ES-I3 (cell line): ENCODE measurements around the gene PPP1CB.
"Not testable (repeated sequence)": the region's sequence is repeated elsewhere in the genome, so short reads cannot be mapped to it uniquely, and the experiment has no call there.

Source experiments
- H3K36me3 ChIP-seq: 2 replicates; pipeline ENCODE4 v1.6.1; 2013; ENCODE audit warnings: mild to moderate bottlenecking, low read length, control low read depth, moderate library complexity; ENCODE audit not compliant: insufficient read depth
- H3K4me1 ChIP-seq: 2 replicates; pipeline ENCODE4 v1.6.1; 2013; ENCODE audit warnings: mild to moderate bottlenecking, control low read depth, low read length; ENCODE audit not compliant: insufficient read depth
- H3K9ac ChIP-seq: 2 replicates; pipeline ENCODE4 v1.6.1; 2013; ENCODE audit warnings: low read depth, mild to moderate bottlenecking, low read length, moderate library complexity
- H3K9me3 ChIP-seq: 2 replicates; pipeline ENCODE4 v1.6.1; 2013; ENCODE audit warnings: mild to moderate bottlenecking, low read length, moderate library complexity; ENCODE audit not compliant: control insufficient read depth, insufficient read depth

Gene PPP1CB

DNA sequence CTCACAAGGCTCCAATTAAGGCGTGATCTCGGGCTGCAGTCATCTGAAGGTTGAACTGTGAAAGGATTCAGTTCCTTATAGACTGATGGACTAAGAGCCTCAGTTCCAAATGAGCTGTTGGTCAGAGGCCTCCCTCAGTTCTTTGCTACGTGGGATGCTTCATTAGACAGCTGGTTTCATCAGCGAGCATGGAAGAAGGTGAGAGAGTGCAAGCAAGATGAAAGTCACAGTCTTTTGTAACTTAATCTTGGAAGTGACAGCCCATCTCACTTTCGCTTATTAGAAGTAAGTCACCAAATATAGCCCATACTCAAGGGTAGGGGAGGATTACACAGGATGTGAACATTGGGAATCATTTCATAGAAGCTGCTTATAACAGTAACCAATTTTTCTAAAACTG lies 26.8 kb downstream of the PPP1CB start:
- H3K9ac ChIP-seq: no peak overlapping the region
- no peaks in the 10 kb centered on the region for H3K9me3 ChIP-seq
- H3K4me1 ChIP-seq: no peaks in the 10 kb centered on the region
- H3K36me3 ChIP-seq: peaks cover 24% of the 10 kb centered on the region

DNA sequence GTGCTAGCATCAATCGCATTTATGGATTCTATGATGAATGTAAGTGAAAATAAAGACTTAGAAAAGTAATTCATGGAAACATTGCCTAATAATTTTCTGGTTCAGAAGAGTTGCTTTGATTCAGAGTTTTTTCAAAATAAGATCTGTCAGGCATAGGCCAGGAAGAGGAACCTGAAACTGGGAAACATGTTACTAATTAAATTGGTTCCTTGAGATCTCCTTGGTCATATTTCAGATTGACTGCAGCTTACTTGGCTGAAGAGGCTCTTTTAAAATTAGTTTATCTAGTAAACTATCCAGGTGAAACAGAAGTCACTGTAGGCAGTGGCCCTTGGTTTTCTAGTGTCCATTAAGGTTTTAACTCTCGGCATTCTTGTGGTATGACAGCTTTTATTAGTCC lies 27.4 kb downstream of the PPP1CB start:
- H3K9me3 ChIP-seq: no peaks in the 10 kb centered on the region
- H3K4me1 ChIP-seq: no peaks in the 10 kb centered on the region
- H3K36me3 ChIP-seq: peaks cover 24% of the 10 kb centered on the region
- H3K9ac ChIP-seq: no peak overlapping the region

DNA sequence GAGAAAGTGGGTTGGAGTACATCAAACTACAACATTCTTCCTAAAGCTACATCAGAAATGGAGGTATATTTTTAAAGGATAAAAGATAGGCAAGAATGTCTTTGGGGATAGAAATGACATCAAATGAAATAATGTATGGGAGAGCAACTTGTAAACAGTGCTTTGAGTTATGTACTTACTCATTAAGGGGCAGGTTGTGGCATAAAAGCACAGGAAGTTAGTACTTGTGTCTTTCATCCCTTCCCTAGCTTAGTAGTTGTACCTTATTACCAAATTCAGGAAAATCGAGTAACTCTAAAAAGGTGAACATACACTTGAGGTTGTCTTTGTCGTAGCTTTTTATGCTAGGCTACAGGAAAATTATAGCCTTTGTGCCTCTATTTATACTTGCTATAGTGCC lies 28.9 kb downstream of the PPP1CB start:
- Histone ChIP-seq H3K9me3 (no peaks in the 10 kb centered on the region), H3K9ac (no peak overlapping the region), H3K4me1 (no peaks in the 10 kb centered on the region), H3K36me3 (peaks cover 24% of the 10 kb centered on the region)

DNA sequence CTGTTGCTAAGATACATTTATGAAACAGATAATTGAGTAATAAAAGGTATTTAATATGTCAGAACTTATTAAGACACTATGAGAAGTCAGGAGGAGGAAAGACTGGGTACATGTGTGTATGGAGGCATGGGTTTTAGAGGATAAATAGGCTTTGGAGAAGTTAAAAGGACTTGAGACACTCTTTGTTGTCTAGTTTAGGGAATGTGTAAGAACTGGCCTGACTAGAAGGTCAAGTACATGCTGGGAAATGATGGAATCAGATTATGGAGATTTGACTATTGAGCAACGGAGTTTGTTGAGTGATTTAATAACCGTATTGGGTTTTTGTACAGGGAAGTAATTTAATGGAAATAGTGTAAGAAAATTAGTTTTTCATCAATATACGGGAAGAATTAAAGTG lies 30.8 kb downstream of the PPP1CB start:
- Histone ChIP-seq H3K9me3 (no peaks in the 10 kb centered on the region), H3K36me3 (peaks cover 25% of the 10 kb centered on the region), H3K9ac (no peak overlapping the region), H3K4me1 (no peaks in the 10 kb centered on the region)

DNA sequence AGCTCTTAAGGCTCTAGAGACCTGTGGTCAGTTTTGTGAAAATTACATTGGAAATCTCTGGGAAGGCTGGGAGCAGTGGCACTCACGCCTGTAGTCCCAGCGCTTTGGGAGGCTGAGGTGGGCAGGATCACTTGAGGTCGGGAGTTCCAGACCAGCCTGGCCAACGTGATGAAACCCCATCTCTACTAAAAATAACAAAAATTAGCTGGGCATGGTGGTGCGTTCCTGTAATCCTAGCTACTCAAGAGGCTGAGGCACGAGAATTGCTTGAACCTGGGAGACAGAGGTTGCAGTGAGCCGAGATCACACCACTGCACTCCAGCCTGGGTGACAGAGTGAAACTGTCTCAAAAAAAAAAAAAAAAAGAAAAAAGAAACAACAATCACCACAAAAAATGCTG lies 32.9 kb downstream of the PPP1CB start:
- H3K36me3 ChIP-seq, H3K4me1 ChIP-seq, H3K9ac ChIP-seq, H3K9me3 ChIP-seq: not testable (repeated sequence)

DNA sequence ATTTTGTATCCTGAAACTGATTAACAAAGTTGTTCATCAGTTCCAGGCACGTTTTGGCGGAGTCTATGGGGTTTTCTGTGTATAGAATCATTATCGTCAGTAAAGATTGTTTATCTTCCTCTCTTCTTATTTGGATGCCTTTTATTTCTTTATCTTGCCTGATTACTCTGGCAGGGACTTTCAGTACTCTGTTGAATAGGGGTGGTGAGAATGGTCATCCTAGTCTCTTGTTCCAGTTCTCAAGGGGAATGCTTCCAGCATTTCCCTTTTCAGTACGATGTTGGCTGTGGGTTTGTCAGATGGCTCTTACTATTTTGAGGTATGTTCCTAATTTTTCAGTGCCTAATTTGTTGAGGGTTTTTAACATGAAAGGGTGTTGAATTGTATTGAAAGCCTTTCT lies 45.0 kb downstream of the PPP1CB start:
- Histone ChIP-seq H3K4me1 (no peaks in the 10 kb centered on the region), H3K9me3 (no peaks in the 10 kb centered on the region), H3K9ac (no peak overlapping the region), H3K36me3 (peaks cover 3% of the 10 kb centered on the region; the same call in 1 of the 2 replicates)

DNA sequence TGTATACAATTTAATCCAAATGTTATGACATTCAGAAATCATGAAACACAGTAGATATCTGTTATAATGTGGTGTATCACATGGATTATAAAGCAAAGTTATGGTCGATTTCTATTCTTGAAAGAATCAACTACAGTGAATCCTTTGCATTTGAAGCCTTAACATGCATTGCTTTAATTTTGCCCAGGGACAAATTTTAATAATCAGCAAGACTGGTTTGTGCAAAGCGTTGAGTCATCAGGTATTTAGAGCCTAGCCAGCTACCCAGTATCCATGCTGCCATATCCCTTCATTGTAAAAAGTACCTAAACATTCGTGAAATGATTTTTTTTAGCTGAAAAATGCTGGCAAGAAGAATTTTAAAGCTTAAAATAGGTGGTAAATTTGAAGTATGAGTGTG lies 50.1 kb downstream of the PPP1CB start:
- Histone ChIP-seq H3K36me3 (no peaks in the 10 kb centered on the region; the same call in 1 of the 2 replicates), H3K9me3 (no peaks in the 10 kb centered on the region), H3K4me1 (peaks cover 10% of the 10 kb centered on the region; the same call in 1 of the 2 replicates), H3K9ac (no peak overlapping the region)

DNA sequence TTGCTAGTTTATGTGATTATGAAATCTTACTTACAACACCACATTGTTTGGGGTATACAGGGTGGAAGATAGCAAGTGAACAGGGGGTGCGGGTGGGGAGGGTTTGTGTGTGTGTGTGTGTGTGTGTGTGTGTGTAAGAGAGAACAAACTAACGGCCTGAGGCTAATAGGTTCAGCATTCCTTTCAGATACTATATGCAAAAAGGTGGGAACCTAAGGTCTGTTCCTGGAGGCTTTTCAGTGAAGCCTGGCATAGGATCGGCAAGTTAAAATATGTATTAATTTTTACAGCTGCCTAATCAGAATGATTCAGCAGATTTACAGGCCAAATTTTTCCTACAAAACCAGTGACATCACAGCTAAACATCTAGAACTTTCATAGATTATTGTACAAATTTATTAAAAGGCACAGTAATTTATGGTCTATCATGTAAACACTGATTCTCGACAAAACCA lies 51.4 kb downstream of the PPP1CB start:
- no peak overlapping the region for H3K9ac ChIP-seq
- H3K4me1 ChIP-seq: peaks cover 10% of the 10 kb centered on the region; the same call in 1 of the 2 replicates
- H3K9me3 ChIP-seq: no peaks in the 10 kb centered on the region
- no peaks in the 10 kb centered on the region for H3K36me3 ChIP-seq

DNA sequence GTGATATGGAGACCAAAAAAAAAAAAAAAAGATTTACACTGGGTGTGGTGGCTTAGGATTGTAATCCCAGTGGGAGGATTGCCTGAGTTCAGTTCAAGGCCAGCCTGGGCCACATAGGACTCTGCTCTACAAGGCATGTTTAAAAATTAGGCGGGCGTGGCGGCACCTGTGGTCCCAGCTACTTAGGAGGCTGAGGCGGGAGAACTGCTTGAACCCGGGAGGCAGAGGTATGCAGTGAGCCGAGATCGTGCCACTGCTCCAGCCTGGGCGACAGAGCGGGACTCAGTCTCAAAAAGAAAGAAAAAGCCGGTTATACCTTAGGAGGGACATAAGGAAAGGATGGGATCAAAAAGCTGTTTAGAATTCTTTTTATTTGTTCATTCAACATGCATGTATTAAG lies 58.3 kb downstream of the PPP1CB start:
- H3K36me3 ChIP-seq: no peaks in the 10 kb centered on the region
- peak overlapping the region; percentile 76 for H3K9ac ChIP-seq
- H3K9me3 ChIP-seq: no peaks in the 10 kb centered on the region; the same call in 1 of the 2 replicates
- H3K4me1 ChIP-seq: peaks cover 4% of the 10 kb centered on the region; the same call in 1 of the 2 replicates

DNA sequence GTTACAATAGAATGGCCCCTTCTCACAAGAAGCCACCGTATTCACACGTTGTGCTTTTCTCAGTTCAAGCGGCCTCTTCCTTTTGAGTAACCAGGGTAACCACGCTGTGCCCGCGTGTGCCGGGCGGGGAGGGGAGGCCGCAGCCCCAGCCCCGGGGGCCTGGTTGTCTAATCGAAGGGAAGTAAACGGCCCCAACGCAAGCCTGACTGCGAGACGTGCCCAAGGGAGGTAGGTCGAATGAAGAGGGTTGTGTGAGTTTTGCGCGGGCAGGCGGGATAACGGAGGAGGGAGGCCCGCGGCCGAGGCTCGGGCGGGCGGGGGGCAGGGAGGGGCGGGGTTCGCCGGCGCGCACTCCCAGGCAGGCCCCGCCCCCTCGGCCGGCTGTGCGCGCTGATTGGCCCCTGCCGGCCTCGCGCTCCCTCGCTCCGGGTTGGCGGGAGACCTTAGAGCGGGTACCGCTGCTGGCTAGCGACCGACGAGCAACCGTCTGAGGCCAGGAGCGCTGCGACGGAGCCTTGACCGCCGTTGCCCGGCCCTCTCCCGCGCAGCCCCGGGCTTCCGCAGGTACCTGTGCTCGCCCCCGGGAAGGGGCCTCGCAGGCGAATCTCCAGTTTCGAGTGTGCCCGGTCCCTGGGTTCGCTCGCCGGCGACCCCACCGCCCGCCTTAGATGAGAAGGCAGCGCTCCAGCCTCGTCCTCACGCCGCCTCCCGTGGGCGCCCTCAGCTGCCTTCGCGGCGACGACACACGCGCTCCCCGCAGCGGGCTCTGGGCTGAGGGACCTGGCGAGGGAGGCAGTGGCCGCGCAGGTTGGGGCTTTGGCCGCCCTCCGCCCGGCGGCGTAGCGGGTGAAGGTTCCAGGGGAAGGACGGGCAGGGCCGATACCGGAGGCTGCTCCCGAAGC lies 59.0 kb downstream of the PPP1CB start, which contains the start of gene SPDYA:
SPDYA (plus strand) TSS at position 451 of the 902 bp plus-strand sequence. CDS start 5,181 bp downstream, outside the sequence.
- Histone ChIP-seq H3K9ac (peak within 1 kb of the TSS; percentile 76), H3K4me1 (peaks cover 4% of the 10 kb centered on the region; the same call in 1 of the 2 replicates), H3K9me3 (no peaks in the 10 kb centered on the region; the same call in 1 of the 2 replicates), H3K36me3 (no peaks in the 10 kb centered on the region)

DNA sequence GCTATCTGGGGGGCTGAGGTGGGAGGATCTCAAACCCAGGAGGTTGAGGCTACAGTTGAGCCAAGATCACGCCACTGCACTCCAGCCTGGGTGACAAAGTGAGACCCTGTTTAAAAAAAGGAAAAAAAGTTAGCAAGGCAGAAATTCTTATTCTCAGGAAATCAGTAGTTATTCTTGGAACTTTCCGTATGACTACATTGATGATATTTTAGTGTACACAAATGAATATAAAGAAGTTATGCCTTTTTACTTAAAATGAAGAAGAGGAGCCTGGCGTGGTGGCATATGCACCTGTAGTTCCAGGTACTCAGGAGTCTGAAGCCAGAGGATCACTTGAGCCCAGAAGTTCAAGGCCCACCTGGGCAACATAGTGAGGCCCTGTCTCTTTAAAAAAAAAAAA lies 66.4 kb downstream of the PPP1CB start:
- H3K9me3 ChIP-seq: no peaks in the 10 kb centered on the region
- no peaks in the 10 kb centered on the region for H3K36me3 ChIP-seq
- no peak overlapping the region for H3K9ac ChIP-seq
- peaks cover 4% of the 10 kb centered on the region; the same call in 1 of the 2 replicates for H3K4me1 ChIP-seq

DNA sequence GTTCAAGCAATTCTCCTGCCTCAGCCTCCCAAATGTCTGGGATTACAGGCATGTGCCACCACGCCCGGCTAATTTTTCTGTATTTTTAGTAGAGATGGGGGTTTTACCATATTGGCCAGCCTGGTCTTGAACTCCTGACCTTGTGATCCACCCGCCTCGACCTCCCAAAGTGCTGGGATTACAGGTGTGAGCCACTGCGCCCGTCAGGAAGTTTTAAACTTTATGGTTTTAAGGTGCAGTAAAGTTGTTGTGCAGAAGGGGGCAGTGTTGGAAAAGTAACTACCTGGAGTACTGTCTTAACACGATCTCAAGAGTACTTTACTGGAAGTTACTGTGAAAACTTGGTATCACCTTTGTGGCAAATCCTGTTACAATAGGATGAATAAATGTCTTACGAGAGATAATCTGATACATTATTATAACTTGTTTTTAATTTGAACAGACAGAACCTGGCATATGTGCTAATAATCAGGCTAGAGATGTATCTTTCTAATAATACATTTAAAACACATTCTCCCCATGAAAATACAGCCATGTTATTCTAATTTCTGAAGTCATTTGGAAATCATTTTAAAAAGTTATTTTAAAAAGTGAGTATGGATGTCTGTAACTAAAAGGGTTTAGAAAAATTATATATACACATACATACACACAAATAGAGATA lies 69.8 kb downstream of the PPP1CB start:
- no peaks in the 10 kb centered on the region for H3K36me3 ChIP-seq
- H3K4me1 ChIP-seq: no peaks in the 10 kb centered on the region
- H3K9ac ChIP-seq: no peak overlapping the region
- no peaks in the 10 kb centered on the region for H3K9me3 ChIP-seq

DNA sequence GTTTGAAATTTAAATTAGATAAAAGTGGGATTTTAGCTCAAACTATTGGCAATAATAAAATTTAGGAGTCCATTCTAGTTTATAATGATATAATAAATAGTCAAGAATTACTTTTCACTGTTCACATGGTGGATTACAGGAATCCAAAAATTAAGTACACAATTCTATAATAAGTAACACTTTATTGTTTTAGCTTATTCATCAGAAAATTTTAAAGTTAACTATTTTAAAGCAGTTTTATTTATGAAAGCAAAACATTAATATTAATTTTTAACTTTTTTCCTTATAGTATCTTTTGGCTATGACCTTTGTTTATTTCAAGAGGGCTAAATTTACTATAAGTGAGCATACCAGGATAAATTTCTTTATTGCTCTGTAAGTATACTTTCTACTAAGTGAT lies 70.4 kb downstream of the PPP1CB start:
- no peaks in the 10 kb centered on the region for H3K4me1 ChIP-seq
- H3K9me3 ChIP-seq: no peaks in the 10 kb centered on the region
- no peak overlapping the region for H3K9ac ChIP-seq
- H3K36me3 ChIP-seq: no peaks in the 10 kb centered on the region

DNA sequence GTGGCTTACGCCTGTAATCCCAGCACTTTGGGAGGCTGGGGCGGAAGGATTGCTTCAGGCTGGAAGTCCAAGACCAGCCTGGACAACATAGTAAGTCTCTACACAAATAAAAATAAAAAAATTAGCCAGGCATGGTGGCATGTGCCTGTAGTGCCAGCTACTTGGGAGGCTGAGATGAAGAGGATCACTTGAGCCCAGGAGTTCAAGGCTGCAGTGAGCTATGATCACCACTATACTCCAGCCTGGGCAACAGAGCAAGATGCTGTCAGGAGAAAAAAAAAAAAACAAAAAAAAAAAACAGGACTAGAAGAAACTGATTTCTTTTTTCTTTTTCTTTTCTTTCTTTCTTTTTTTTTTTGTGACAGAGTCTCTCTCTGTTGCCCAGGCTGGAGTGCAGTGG lies 72.6 kb downstream of the PPP1CB start:
- no peaks in the 10 kb centered on the region; the same call in 1 of the 2 replicates for H3K36me3 ChIP-seq
- no peaks in the 10 kb centered on the region for H3K4me1 ChIP-seq
- H3K9ac ChIP-seq: no peak overlapping the region
- H3K9me3 ChIP-seq: no peaks in the 10 kb centered on the region
